HG02973 (cell line): Measurements from ENCODE around the gene STK16.

Source experiments
- ATAC-seq: cut with Tn5 transposase; IDR thresholded peaks from one replicate; pipeline ENCODE4 v1.9.1; 2021; ENCODE audit warnings: moderate library complexity; ENCODE audit not compliant: unreplicated experiment

Gene STK16

GRCh38 chr2:219268294-219268693 is 23.0 kb downstream of the STK16 start:
- ATAC-seq = no peak

- ATAC-seq = no peak
Measured at GRCh38 chr2:219269362-219270054, 24.2 kb downstream of the STK16 start.

- no peak for ATAC-seq
Measured at GRCh38 chr2:219270055-219270372, 24.7 kb downstream of the STK16 start.

GRCh38 chr2:219271021-219271420 is 25.7 kb downstream of the STK16 start:
- no peak for ATAC-seq

- ATAC-seq = no peak
Measured at GRCh38 chr2:219272356-219272755, 27.1 kb downstream of the STK16 start.

GRCh38 chr2:219272995-219273394 is 27.7 kb downstream of the STK16 start:
- ATAC-seq = no peak

GRCh38 chr2:219273937-219274336 is 28.7 kb downstream of the STK16 start:
- ATAC-seq = no peak

GRCh38 chr2:219274361-219274921 is 29.2 kb downstream of the STK16 start:
- no peak for ATAC-seq

- ATAC-seq = no peak
Measured at GRCh38 chr2:219277703-219278654, 32.7 kb downstream of the STK16 start.

- no peak for ATAC-seq
Measured at GRCh38 chr2:219278655-219279150, 33.4 kb downstream of the STK16 start.

GRCh38 chr2:219279151-219279915 is 34.1 kb downstream of the STK16 start, which contains the start of gene DNAJB2:
Gene DNAJB2, plus strand, starts transcription at chr2:219279366. Its CDS starts 468 bp downstream, at chr2:219279834.
- ATAC-seq = peak; percentile 82

GRCh38 chr2:219279916-219280516 is 34.7 kb downstream of the STK16 start:
- ATAC-seq = no peak

GRCh38 chr2:219280651-219281050 is 35.4 kb downstream of the STK16 start:
- ATAC-seq = no peak

- no peak for ATAC-seq
Measured at GRCh38 chr2:219281588-219281987, 36.3 kb downstream of the STK16 start.

GRCh38 chr2:219282375-219282774 is 37.1 kb downstream of the STK16 start:
- no peak for ATAC-seq

GRCh38 chr2:219282943-219283581 is 37.8 kb downstream of the STK16 start:
- no peak for ATAC-seq

- no peak for ATAC-seq
Measured at GRCh38 chr2:219284501-219285372, 39.5 kb downstream of the STK16 start.

GRCh38 chr2:219285373-219285735 is 40.1 kb downstream of the STK16 start:
- ATAC-seq = no peak

- ATAC-seq = no peak
Measured at GRCh38 chr2:219285894-219286425, 40.7 kb downstream of the STK16 start.
